Cerebellar cortex (tissue), 1 donor: Measurements from ENCODE around the gene PAM.
"Not testable (repeated sequence)": the region's sequence is repeated elsewhere in the genome, so short reads cannot be mapped to it uniquely, and the experiment has no call there.

Experiments used
- DNase-seq: peaks from one replicate; pipeline ENCODE4 v3.0.0-alpha.2; 2015; ENCODE audit warnings: low spot score

The PAM gene

DNA sequence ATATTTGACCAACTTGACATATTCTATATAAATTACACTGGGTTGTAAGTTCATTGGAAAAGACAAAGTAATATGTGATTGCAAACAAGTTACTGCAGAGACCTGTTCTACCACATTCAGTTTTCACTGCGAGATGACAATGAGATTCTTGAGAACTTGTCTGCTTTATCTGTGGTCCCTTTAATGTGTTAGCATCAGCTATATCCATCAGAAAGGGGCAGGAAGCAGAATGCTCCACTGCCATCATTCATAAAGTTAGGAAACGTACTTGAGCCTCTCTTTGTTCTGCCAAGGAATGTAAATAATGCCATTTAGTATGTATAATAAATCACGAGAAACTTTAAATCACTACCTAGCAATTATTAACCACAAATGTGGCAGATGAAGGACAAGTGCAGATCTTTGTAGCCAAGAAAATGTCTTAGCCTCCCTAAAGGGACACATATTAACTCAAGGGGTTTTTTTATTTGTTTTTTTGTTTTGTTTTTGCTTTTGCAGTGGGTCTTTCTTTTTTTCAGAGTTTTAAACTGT lies 305.4 kb downstream of the PAM start:
- no peak for DNase-seq

DNA sequence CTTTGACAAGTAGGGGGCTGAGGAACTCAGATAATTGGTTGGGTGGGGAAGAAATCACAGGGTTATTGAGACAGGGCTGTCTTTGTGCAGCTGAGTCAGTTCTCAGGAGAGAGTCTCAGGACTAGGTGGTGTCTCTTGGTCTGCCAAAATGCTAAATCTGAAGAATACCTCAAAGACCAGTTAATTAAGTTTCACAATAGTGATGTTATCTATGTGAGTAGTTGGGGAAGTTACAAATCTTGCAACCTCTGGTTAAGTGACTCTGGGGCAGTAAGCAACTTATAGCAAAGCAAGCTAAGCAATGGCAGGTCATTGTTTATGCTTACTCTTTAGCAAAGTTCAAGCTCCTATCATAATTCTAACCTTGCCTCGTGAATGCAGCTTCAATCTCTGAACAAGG lies 311.2 kb downstream of the PAM start:
- no peak for DNase-seq

DNA sequence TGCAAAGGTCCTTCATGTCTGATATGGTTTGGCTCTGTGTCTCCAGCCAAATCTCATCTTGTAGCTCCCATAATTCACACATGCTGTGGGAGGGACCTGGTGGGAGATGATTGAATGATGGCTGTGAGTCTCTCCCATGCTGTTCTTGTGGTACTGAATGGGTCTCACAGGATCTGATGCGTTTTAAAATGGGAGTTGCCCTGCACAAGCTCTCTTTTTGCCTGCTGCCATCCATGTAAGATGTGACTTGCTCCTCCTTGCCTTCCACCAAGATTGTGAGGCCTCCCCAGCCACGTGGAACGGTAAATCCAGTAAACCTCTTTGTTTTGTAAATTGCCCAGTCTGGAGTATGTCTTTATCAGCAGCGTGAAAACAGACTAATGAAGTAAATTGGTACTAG lies 318.4 kb downstream of the PAM start:
- DNase-seq, result not testable (repeated sequence)

DNA sequence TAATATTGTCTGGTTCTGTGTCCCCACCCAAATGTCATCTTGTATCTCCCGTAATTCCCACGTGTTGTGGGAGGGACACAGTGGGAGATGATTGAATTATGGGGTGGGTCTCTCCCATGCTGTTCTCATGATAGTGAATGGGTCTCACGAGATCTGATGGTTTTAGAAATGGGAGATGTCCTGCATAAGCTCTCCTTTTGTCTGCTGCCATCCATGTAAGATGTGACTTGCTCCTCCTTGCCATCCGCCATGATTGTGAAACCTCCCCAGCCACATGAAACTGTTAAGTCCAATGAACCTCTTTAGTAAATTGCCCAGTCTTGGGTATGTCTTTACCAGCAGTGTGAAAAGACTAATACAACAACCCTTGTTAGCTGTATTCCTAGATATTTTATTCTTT lies 320.3 kb downstream of the PAM start:
- DNase-seq, result no peak
